Gastrocnemius medialis (tissue), 4 donors: Measurements from ENCODE around the gene PLXNC1. TPM values are rescaled to one million over a fixed set of nuclear protein-coding genes. Genes with fewer than 3 reads are reported as not detected.

Source experiments
- ATAC-seq, 2 donors: fragments of 150-250 bp; one replicate each; pipeline ENCODE4 v1.9.1; 2016
- DNase-seq, 2 donors: peaks; one replicate each; pipeline ENCODE4 v3.0.0-alpha.2; 2019
- H3K27ac ChIP-seq, 4 donors: fragments of 200-600 bp; sonication (generic); 1 replicate in 1 of 4; 2 replicates in 3 of 4; pipeline ENCODE4 v1.5.1; 2016 to 2018; ENCODE audit warnings: mild to moderate bottlenecking in 2 of 4, moderate library complexity in 1 of 4
- H3K27me3 ChIP-seq, 3 donors: fragments of 200-600 bp; sonication (generic) in 2 of 3; 1 replicate in 1 of 3; 2 replicates in 2 of 3; pipeline versions ENCODE4 v1.5.1 to v1.6.0; 2016 to 2019; ENCODE audit warnings: mild to moderate bottlenecking in 1 of 3, moderate library complexity in 1 of 3
- H3K36me3 ChIP-seq, 2 donors: fragments of 200-600 bp; sonication (generic) in 1 of 2; one replicate each; pipeline ENCODE4 v1.5.1; 2017 to 2018
- H3K4me1 ChIP-seq, 2 donors: fragments of 200-600 bp; sonication (generic) in 1 of 2; one replicate each; pipeline ENCODE4 v1.5.1; 2016 to 2017; ENCODE audit warnings: mild to moderate bottlenecking in 2 of 2
- H3K4me3 ChIP-seq, 4 donors: fragments of 200-600 bp; sonication (generic) in 3 of 4; 1 replicate in 1 of 4; 2 replicates in 3 of 4; pipeline ENCODE4 v1.5.1; 2016 to 2019; ENCODE audit warnings: mild to moderate bottlenecking in 2 of 4
- H3K9me3 ChIP-seq, 3 donors: fragments of 200-600 bp; sonication (generic) in 2 of 3; 1 replicate in 1 of 3; 2 replicates in 2 of 3; pipeline ENCODE4 v1.5.1; 2016 to 2019
- CTCF ChIP-seq, 5 experiments: fragments of 450-650 bp in 3 of 5; fragments of 200-600 bp in 2 of 5; sonication (generic) in 2 of 5; IDR thresholded peaks in 4 of 5; conservative IDR thresholded peaks in 1 of 5; 1 replicate in 4 of 5; 2 replicates in 1 of 5; pipeline ENCODE4 v1.5.1; 2016 to 2019; ENCODE audit warnings: antibody characterized with exemption in 5 of 5, mild to moderate bottlenecking in 3 of 5, moderate library complexity in 3 of 5
- POLR2A ChIP-seq, 2 donors: fragments of 450-650 bp; IDR thresholded peaks; one replicate each; pipeline ENCODE4 v1.6.1; 2017; ENCODE audit warnings: antibody characterized with exemption in 2 of 2, mild to moderate bottlenecking in 2 of 2, moderate library complexity in 2 of 2
- in situ Hi-C, 4 donors: fragments of 200-750 bp; cut with MboI; loops; one replicate each; pipeline versions ENCODE4 v1.15.0 to v1.8.0; 2017; ENCODE audit warnings: low sequenced_read_pairs in 4 of 4
- intact Hi-C: fragments of 100-400 bp; cut with DNase I; formaldehyde crosslinking; loops from one replicate; pipeline ENCODE4 v1.15.1; 2023; ENCODE audit warnings: low total_unique reads
- total RNA-seq, 4 donors: library from RNA; depleted of rRNA; stranded (reverse); fragments of >200 nt; gene quantifications; one replicate each; pipeline versions ENCODE4 v1.1.0 to v1.2.3, GENCODE V29; 2016

PLXNC1 gene
- total RNA-seq, 4 donors from 2014 or later: 0.62 to 2.2 (median 1.2) TPM

GRCh38 chr12:94205822-94206221 is 57.4 kb downstream of the PLXNC1 start:
- Histone ChIP-seq H3K36me3 (no peaks in the 10 kb centered on the region), H3K27ac (no peak overlapping the region), H3K4me1 (no peaks in the 10 kb centered on the region), H3K27me3 (no peaks in the 10 kb centered on the region), H3K4me3 (no peak overlapping the region), H3K9me3 (no peaks in the 10 kb centered on the region)
- TF ChIP-seq CTCF (IDR thresholded peaks at IDR 0.05 in 4 of 5, conservative IDR thresholded peaks at IDR 0.05 in 1 of 5) (no peak), POLR2A (IDR thresholded peaks at IDR 0.05) (no peak)
- intact Hi-C loops: loop anchor here (10.0 kb wide), 1 partner anchor 89 kb away; no protein-coding TSS in a partner anchor
- DNase-seq (no peak), ATAC-seq (no peak)
- in situ Hi-C loops: no loop called here

- no peaks in the 10 kb centered on the region for H3K4me1 ChIP-seq
- H3K27me3 ChIP-seq: no peaks in the 10 kb centered on the region
- DNase-seq (no peak), ATAC-seq (no peak)
- no peaks in the 10 kb centered on the region for H3K9me3 ChIP-seq
- intact Hi-C loops: loop anchor here (10.0 kb wide), 1 partner anchor 88 kb away; no protein-coding TSS in a partner anchor
- TF ChIP-seq CTCF (IDR thresholded peaks at IDR 0.05 in 4 of 5, conservative IDR thresholded peaks at IDR 0.05 in 1 of 5): no peak
- no peak for TF ChIP-seq POLR2A (IDR thresholded peaks at IDR 0.05)
- no peaks in the 10 kb centered on the region for H3K36me3 ChIP-seq
- in situ Hi-C loops: no loop called here
- H3K4me3 ChIP-seq: no peak overlapping the region
- H3K27ac ChIP-seq: no peak overlapping the region
These were observed 58.5 kb downstream of the PLXNC1 start for GRCh38 chr12:94206886-94207285.

- in situ Hi-C loops (no loop called here), intact Hi-C loops (loop anchor here (10.0 kb wide), 1 partner anchor 87 kb away; no protein-coding TSS in a partner anchor)
- DNase-seq (no peak), ATAC-seq (no peak)
- H3K9me3 ChIP-seq: no peaks in the 10 kb centered on the region
- H3K27me3 ChIP-seq: no peaks in the 10 kb centered on the region
- H3K4me1 ChIP-seq: no peaks in the 10 kb centered on the region
- H3K27ac ChIP-seq: peak overlapping the region in 3 of 4 donors; percentile 50 to 54 (median 51)
- peak overlapping the region in 2 of 4 donors; percentile 12 to 19 for H3K4me3 ChIP-seq
- no peaks in the 10 kb centered on the region for H3K36me3 ChIP-seq
- TF ChIP-seq POLR2A (IDR thresholded peaks at IDR 0.05): no peak
- no peak for TF ChIP-seq CTCF (IDR thresholded peaks at IDR 0.05 in 4 of 5, conservative IDR thresholded peaks at IDR 0.05 in 1 of 5)
These were observed 59.1 kb downstream of the PLXNC1 start for GRCh38 chr12:94207467-94207848.

GRCh38 chr12:94207849-94208621 is 59.7 kb downstream of the PLXNC1 start:
- Histone ChIP-seq H3K4me1 (no peaks in the 10 kb centered on the region), H3K9me3 (no peaks in the 10 kb centered on the region), H3K4me3 (peak overlapping the region in 3 of 4 donors; percentile 7 to 19 (median 12)), H3K36me3 (no peaks in the 10 kb centered on the region), H3K27me3 (no peaks in the 10 kb centered on the region), H3K27ac (peak overlapping the region; percentile 46 to 54 (median 50))
- DNase-seq: no peak
- ATAC-seq: peak; percentile 50 to 69
- TF ChIP-seq POLR2A (IDR thresholded peaks at IDR 0.05): no peak
- in situ Hi-C loops: no loop called here
- intact Hi-C loops: loop anchor here (10.0 kb wide), 1 partner anchor 87 kb away; no protein-coding TSS in a partner anchor

GRCh38 chr12:94208622-94208966 is 60.2 kb downstream of the PLXNC1 start:
- Histone ChIP-seq H3K4me1 (no peaks in the 10 kb centered on the region), H3K4me3 (peak overlapping the region in 2 of 4 donors; percentile 7 to 19), H3K9me3 (no peaks in the 10 kb centered on the region), H3K36me3 (no peaks in the 10 kb centered on the region), H3K27ac (peak overlapping the region; percentile 46 to 54 (median 50)), H3K27me3 (no peaks in the 10 kb centered on the region)
- no peak for DNase-seq
- peak in 1 of 2 donors; percentile 27 for ATAC-seq
- TF ChIP-seq CTCF (IDR thresholded peaks at IDR 0.05 in 4 of 5, conservative IDR thresholded peaks at IDR 0.05 in 1 of 5): no peak
- TF ChIP-seq POLR2A (IDR thresholded peaks at IDR 0.05): no peak
- in situ Hi-C loops: no loop called here
- intact Hi-C loops: loop anchor here (10.0 kb wide), 1 partner anchor 86 kb away; no protein-coding TSS in a partner anchor
